ENCODE data around the gene CABP1.
"Not testable (repeated sequence)": the region's sequence is repeated elsewhere in the genome, so short reads cannot be mapped to it uniquely, and the experiment has no call there.

- not testable (repeated sequence) for TF ChIP-seq CTCF (IDR thresholded peaks at IDR 0.05; ENCODE audit: low read length); EZH2 (IDR thresholded peaks at IDR 0.05; ENCODE audit: borderline replicate concordance, low read length)
These were observed 28.9 kb upstream of the CABP1 start for GRCh38 chr12:120611534-120611933.

Measured in OCI-LY1 (cell line).